ENCODE data around the gene PPRC1. TPM values are rescaled to one million over a fixed set of nuclear protein-coding genes. Genes with fewer than 3 reads are reported as not detected.

The PPRC1 gene
- total RNA-seq, 2 donors from 2014 or later = 56.3 to 134 TPM

DNA sequence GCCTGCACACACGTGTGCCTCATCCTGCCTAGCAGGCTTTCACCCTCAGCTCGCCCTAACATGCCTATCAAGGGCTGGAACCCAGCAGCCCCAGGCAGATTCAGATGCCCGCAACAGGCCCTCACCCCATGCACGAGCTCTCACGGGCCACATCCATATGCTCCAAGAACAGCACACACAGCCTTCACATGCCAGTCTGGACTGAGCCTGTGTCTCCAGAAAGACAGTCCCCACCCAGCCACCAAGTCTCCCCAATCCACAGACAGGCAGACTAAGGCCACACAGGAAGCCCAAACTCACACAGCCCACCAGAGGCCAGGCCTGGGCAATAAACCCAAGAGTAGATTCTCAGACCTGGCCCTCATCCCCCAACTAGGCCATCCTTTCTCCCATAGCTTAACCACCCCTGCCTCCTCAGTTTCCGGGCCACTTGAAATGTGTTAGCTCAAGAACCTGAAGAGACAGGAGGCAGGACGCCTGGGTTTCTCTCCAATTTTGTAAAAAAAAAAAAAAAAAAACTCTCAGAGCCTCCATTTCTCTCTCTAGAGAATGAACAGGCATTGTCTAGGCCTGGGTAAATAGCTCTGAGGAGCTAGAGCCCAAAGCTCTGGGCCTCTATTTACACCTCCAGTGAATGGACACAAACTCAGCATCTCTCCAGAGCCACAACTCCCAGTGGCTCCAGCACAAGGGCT lies 19.4 kb upstream of the PPRC1 start:
- peak overlapping the region; percentile 82 for H3K4me3 Mint-ChIP-seq
- ATAC-seq (no peak), DNase-seq (ENCODE audit: low spot score) (no peak)
- peaks cover 42 to 53% of the 10 kb centered on the region in 2 donors for H3K4me1 Mint-ChIP-seq (ENCODE audit: low read depth in 2 of 2)
- peak overlapping the region; percentile 79 to 82 for H3K27ac Mint-ChIP-seq
- H3K9me3 Mint-ChIP-seq = no peaks in the 10 kb centered on the region
- no peaks in the 10 kb centered on the region for H3K27me3 Mint-ChIP-seq
- H3K36me3 Mint-ChIP-seq = peaks cover 4% of the 10 kb centered on the region

- ATAC-seq = peak; percentile 17 to 38
- Mint-ChIP-seq H3K4me3 (peak overlapping the region; percentile 82), H3K36me3 (no peaks in the 10 kb centered on the region), H3K27ac (peak overlapping the region; percentile 80 to 90), H3K4me1 (ENCODE audit: low read depth in 2 of 2) (peaks cover 47 to 56% of the 10 kb centered on the region in 2 donors), H3K27me3 (no peaks in the 10 kb centered on the region), H3K9me3 (no peaks in the 10 kb centered on the region)
- DNase-seq (ENCODE audit: low spot score) = peak; percentile 64
Measured at GRCh38 chr10:102113956-102114857, 18.6 kb upstream of the PPRC1 start.

DNA sequence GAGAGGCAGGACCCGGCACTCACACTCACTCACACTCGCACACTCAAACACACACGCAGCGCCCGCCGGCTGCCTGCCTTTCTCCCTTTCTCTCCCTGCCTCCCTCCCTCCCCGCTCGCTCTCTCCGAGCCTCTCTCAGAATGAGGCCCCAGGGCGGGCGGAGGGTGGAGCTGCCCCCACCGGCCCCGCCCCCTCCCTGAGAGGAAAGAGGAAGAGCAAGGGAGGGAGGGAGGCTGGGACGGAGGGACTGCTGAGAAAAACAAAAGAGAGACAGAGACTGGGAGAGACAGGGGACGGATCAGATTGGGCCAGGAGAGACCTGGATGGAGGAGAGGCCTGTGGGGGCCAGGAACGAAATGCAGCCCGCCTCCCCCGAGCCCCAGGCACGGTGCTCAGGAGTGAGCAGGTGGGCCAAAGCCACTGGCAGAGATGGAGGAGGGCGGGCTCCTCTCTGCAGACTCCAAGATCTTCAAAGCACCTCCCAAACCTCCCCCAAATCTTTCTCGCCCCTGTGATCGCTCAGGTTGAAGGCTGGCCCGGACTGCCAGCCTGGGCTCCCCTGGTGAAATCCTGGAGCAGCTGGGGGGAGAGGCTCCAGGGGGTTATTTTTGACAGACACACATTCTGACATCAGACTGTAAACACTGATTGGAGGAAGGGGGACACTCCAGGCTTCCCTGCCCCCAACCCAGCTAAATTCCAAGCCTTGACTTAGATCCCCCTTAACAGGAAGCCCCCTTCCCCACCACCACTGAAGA lies 17.8 kb upstream of the PPRC1 start:
- H3K4me3 Mint-ChIP-seq = peak overlapping the region; percentile 82
- H3K9me3 Mint-ChIP-seq = no peaks in the 10 kb centered on the region
- DNase-seq (ENCODE audit: low spot score) (peak; percentile 82), ATAC-seq (peak; percentile 88 to 94)
- H3K4me1 Mint-ChIP-seq (ENCODE audit: low read depth in 2 of 2) = peaks cover 50 to 57% of the 10 kb centered on the region in 2 donors
- H3K27me3 Mint-ChIP-seq = no peaks in the 10 kb centered on the region
- no peaks in the 10 kb centered on the region for H3K36me3 Mint-ChIP-seq
- peak overlapping the region; percentile 80 to 90 for H3K27ac Mint-ChIP-seq

DNA sequence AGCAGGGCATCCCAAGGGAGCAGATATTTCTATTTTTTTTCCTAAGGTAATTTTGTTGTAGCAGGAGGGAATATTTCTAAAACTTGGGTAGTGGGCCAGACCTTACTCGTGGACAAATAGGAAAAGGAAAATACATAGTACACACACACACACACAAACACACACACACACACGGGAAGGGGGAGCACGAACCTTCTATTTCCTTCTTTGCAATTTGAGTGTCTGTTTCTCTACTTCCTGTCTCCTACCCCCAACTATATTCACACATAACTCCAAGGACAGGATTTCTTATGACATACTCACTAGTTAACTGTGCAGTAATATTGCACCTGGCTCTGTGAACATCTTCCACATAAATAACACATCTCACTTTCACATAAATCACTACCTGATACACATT lies 17.1 kb upstream of the PPRC1 start:
- H3K4me1 Mint-ChIP-seq (ENCODE audit: low read depth in 2 of 2) = peaks cover 50 to 55% of the 10 kb centered on the region in 2 donors
- DNase-seq (ENCODE audit: low spot score) = no peak

DNA sequence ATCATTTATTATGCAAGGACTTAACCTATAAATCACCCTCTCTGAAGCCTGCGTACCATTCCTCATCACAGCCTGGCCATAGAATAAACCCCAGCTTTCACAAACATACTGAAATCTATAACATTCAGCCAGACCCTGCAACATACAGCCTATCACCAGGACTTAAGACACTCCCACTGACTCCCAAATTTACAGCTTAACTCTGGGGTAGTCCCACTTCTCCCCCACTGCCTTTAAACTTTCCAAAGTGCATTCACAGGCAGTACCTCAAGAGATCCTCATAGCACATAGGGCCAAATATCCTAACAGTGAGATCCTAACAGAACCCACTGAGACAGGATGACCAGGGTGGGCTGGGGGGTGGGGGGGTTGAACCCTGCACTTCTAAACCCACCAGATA lies 16.2 kb upstream of the PPRC1 start:
- Mint-ChIP-seq H3K4me3 (peak overlapping the region; percentile 82), H3K9me3 (no peaks in the 10 kb centered on the region), H3K27ac (peak overlapping the region; percentile 80 to 90), H3K36me3 (no peaks in the 10 kb centered on the region), H3K27me3 (no peaks in the 10 kb centered on the region), H3K4me1 (ENCODE audit: low read depth in 2 of 2) (peaks cover 50 to 64% of the 10 kb centered on the region in 2 donors)
- no peak for ATAC-seq
- no peak for DNase-seq (ENCODE audit: low spot score)

More for the DNA sequence above, 17.1 kb upstream of the PPRC1 start:
- peak overlapping the region; percentile 80 to 90 for H3K27ac Mint-ChIP-seq
- no peaks in the 10 kb centered on the region for H3K36me3 Mint-ChIP-seq
- no peaks in the 10 kb centered on the region for H3K9me3 Mint-ChIP-seq
- H3K27me3 Mint-ChIP-seq = no peaks in the 10 kb centered on the region
- H3K4me3 Mint-ChIP-seq = peak overlapping the region; percentile 82
- ATAC-seq = no peak

DNA sequence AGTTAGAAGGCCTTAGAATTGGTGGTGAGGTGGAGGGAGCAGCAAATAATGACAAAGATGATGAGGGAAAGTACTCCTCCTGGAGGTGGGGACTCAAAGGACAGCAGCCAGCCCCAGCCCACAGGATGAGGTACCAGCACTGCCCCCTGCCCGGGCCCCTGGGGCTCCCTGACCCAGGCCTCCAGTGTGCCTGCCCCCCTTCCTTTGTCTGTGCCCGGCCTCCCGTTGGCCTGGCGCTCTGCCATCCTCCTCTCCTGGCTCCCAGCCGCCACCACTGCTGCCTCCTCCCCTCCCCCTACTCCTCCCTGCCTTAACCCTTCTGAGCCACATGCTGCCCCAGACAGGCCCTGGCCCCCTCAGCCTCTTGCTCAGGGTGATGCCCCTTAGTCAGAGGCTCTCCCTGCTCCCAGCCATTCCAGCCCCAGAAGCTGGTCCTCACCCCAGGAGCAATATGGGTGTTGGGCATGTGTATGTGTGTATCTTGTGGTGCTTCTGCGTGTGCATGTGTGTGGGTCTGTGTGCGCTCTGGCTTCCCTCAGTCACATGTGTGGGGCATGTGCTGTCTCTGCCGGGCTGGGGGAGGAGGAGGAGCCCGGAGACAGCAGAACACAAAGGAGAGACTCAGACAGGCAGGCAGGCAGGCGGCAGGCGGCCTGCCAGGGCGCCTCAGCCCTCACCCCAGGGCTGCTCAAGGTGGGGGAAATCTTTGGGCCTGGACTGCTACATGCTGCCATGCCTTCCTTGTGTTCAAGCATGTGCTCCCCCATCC lies 15.3 kb upstream of the PPRC1 start:
- H3K4me1 Mint-ChIP-seq (ENCODE audit: low read depth in 2 of 2) = peaks cover 50 to 61% of the 10 kb centered on the region in 2 donors
- peak overlapping the region; percentile 80 to 90 for H3K27ac Mint-ChIP-seq
- DNase-seq (ENCODE audit: low spot score) (no peak), ATAC-seq (no peak)
- H3K27me3 Mint-ChIP-seq = no peaks in the 10 kb centered on the region
- no peaks in the 10 kb centered on the region for H3K9me3 Mint-ChIP-seq
- H3K36me3 Mint-ChIP-seq = no peaks in the 10 kb centered on the region
- peak overlapping the region; percentile 88 for H3K4me3 Mint-ChIP-seq

DNA sequence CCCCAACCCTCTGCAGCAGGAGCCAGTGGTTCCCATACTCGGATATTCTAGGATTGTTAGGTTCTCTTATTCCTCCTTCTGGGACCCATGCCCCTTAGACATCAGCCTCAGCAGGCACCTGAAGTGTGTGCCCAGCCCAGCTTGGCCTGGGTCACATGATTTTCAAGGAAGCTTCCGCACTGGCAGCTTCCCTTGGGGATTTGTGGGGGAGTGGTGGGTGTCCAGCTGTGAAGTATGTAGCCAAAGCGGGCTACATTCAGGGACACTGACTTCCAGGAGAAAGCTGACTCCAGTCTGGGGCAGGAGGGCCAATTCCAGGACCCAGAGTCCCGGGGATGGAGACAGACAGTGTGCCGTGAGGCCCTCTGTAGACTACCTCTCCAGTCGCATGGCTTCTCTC lies 14.0 kb upstream of the PPRC1 start:
- no peaks in the 10 kb centered on the region for H3K27me3 Mint-ChIP-seq
- H3K27ac Mint-ChIP-seq = peak overlapping the region; percentile 80 to 90
- no peak for DNase-seq (ENCODE audit: low spot score)
- H3K4me1 Mint-ChIP-seq (ENCODE audit: low read depth in 2 of 2) = peaks cover 38 to 49% of the 10 kb centered on the region in 2 donors
- no peaks in the 10 kb centered on the region for H3K9me3 Mint-ChIP-seq
- no peaks in the 10 kb centered on the region for H3K36me3 Mint-ChIP-seq
- no peak for ATAC-seq
- H3K4me3 Mint-ChIP-seq = peak overlapping the region; percentile 88

DNA sequence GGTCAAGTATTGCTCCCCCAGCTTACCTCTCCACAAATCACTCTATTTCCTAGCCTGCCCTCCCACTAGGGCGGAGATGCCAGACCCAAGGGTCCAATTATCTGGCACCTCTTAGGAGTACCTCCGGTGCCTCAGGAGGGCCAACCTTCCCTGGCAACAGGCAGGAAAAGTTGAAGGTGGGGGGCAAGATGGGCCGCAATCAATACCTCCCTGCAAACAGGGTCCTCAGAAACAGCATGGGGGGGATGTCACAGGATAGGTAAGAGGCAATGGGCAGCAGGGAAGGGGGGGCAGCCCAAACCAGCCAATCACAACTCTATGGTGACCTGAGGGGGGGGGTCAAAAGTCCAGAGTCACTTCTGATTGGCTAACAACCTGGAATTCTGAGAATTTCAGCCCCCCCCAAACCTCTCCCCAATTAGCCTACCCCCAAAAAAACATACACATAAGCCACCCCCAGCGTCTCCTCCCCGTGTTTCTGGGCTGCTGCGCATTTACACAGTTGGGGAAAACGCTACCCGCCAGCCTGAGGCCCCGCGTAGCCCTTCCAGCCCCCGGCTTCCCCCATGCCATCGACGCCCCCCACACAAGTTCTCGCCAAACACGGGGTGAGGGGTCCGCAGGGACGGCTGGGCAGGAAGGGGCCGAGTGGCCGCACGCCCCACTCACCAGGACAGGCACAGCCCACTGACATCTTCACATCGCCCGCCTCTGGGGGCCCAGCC lies 13.3 kb upstream of the PPRC1 start:
- no peak for DNase-seq (ENCODE audit: low spot score)
- Mint-ChIP-seq H3K36me3 (no peaks in the 10 kb centered on the region), H3K4me3 (peak overlapping the region; percentile 88), H3K9me3 (no peaks in the 10 kb centered on the region), H3K4me1 (ENCODE audit: low read depth in 2 of 2) (peaks cover 38 to 48% of the 10 kb centered on the region in 2 donors), H3K27me3 (no peaks in the 10 kb centered on the region), H3K27ac (peak overlapping the region; percentile 80 to 90)
- ATAC-seq = peak in 1 of 2 donors; percentile 11

DNA sequence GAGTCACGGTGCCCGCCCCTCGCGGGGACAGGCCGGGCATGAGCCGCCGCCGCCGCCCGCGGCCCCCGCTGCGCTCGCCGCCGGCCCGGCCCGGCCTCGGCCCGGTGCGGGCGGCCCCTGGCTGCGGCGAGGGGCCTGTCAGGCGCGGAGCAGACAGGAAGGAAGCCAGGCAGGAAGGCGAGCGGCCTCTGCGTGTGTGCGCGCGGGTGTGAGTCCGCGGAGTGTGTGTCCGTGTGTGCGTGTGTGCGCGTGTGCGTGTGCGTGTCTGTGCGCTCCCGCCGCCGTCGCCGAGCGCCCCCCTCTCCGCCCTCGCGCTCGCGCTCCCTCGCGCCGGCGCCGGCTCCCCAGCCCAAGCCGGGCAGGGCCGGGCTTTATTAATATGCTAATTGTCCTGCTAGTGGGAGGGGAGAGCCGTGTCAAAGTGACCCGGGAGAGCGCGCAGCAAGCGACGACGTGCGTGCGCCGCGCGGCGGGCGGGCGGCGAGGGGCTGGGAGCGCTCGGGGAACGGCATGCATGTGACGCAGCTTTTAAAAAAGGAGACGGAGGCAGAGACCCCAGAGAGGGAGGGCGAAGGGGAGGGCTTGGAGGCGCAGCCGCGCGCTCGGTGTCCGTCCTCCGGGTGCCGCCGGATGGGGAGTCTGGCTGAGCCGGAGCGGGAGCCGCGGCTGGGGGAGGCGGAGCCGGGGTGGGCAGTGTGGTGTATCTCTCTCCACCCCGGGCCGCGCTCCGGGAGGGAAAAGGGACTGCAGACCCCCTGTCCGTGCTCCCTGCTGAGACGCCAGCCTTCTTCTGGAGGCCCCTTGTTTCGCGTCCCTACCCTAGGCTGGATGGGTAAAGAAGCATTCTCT lies 12.5 kb upstream of the PPRC1 start, which contains the start of gene LDB1:
Gene LDB1, minus strand, starts transcription at position 227 of the 849 bp plus-strand sequence. CDS start 258 bp downstream, outside the sequence.
- Mint-ChIP-seq H3K27ac (peak within 1 kb of the TSS; percentile 80 to 90), H3K27me3 (no peaks in the 10 kb centered on the region), H3K9me3 (no peaks in the 10 kb centered on the region), H3K4me1 (ENCODE audit: low read depth in 2 of 2) (peaks cover 38 to 44% of the 10 kb centered on the region in 2 donors), H3K4me3 (peak within 1 kb of the TSS; percentile 88), H3K36me3 (no peaks in the 10 kb centered on the region)
- peak; percentile 85 for DNase-seq (ENCODE audit: low spot score)
- peak; percentile 81 to 90 for ATAC-seq

DNA sequence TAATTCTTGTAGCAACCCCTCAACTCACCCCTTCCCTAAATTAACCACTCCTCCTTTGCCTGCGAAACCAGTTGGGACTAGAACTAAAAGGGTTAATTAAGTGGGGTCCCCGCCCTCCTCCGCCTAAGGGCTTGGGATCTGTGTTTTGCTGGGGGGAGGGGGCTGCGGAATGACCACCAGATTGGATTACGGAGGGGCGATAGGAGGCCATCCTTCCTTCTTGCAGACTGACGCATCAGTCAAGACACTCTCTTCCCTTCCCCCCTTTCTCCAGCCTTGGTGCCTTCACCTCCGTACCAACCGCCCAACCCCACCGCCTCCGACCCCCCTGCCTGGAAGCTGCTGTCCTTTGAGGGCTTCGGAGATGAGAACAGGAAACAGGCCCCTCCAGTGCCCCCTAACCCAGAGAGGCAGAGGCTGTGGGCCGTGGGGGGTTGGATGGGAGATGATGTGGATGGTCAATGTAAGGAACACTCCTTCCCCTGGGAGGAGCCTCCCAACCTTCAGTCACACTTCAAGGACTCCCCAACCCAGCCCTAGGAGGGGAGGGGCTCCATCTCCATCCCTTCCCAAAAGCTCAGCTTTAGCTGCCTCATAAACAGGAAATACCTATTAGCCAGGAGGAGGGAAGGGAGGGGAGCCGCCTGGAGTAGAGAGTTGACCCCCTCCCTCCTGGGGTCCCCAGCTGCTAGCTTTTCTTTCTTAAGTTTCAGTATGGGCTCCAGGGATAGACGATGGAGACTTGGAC lies 11.7 kb upstream of the PPRC1 start:
- no peaks in the 10 kb centered on the region for H3K9me3 Mint-ChIP-seq
- H3K27me3 Mint-ChIP-seq = no peaks in the 10 kb centered on the region

DNA sequence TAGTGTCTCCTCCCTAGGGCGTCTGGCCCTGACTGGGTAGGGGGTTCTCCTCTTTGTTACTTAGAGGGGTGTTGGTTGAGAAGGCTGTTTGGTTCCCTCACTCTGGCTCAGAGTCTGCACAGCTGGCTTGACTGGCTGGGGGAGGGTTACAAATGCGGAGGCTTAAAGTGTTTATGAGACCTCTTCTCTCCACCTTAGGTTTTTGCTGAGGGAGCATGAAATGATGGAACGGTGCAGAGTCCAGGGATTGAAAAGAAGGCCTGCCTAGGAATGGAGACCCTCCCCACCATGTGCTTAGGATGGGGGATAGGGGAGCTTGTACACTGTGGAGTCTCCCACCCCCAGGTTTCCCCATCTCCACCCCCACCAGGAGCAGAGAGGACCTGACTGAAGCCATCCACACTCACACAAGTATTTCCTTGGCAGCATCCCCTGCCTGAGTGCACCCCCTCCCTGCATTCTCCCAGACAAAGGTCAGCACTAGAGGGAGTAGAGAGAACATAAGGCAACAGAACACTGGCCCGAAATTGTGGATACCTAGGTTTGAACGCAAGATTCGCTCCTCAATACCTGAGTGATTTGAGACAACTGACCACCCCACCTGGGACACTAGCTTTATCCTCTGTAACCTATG lies 11.0 kb upstream of the PPRC1 start:
- Mint-ChIP-seq H3K27me3 (no peaks in the 10 kb centered on the region), H3K4me1 (ENCODE audit: low read depth in 2 of 2) (peaks cover 23 to 31% of the 10 kb centered on the region in 2 donors), H3K4me3 (peak overlapping the region; percentile 88), H3K27ac (peak overlapping the region; percentile 80 to 90), H3K36me3 (no peaks in the 10 kb centered on the region), H3K9me3 (no peaks in the 10 kb centered on the region)
- ATAC-seq = no peak
- DNase-seq (ENCODE audit: low spot score) = no peak

More for the DNA sequence above, 11.7 kb upstream of the PPRC1 start:
- Mint-ChIP-seq H3K4me3 (peak overlapping the region; percentile 88), H3K36me3 (no peaks in the 10 kb centered on the region), H3K4me1 (ENCODE audit: low read depth in 2 of 2) (peaks cover 30 to 37% of the 10 kb centered on the region in 2 donors), H3K27ac (peak overlapping the region; percentile 80 to 90)
- ATAC-seq (no peak), DNase-seq (ENCODE audit: low spot score) (no peak)

Measured in natural killer cell treated with Interleukin-12 subunit alpha and Interleukin-12 subunit beta and Interleukin-15 and Interleukin-18, amount 100 ng/mL, for 72 hours (primary cell).